H1 (cell line): ENCODE data around the gene RNGTT.

Source experiments
- GABPA ChIP-seq: IDR thresholded peaks from 2 replicates; pipeline ENCODE4 v1.6.1; 2011; ENCODE audit warnings: mild to moderate bottlenecking, low read length, moderate library complexity, borderline replicate concordance; ENCODE audit not compliant: insufficient read depth
- POLR2A ChIP-seq, 2 experiments: IDR thresholded peaks; 1 replicate in 1 of 2; 2 replicates in 1 of 2; pipeline ENCODE4 v1.6.1; 2011; ENCODE audit warnings: low read depth in 2 of 2, low read length in 2 of 2, mild to moderate bottlenecking in 2 of 2; ENCODE audit errors: control extremely low read depth in 1 of 2
- TF ChIP-seq, protein P1 (sequence below), 3 experiments: IDR thresholded peaks; 1 replicate in 2 of 3; 2 replicates in 1 of 3; pipeline versions ENCODE4 v1.5.1 to v1.6.1; 2011; ENCODE audit warnings: low read length in 3 of 3, mild to moderate bottlenecking in 3 of 3, inconsistent platforms in 2 of 3, low read depth in 1 of 3, moderate library complexity in 1 of 3; ENCODE audit not compliant: insufficient read depth in 1 of 3; ENCODE audit errors: control extremely low read depth in 1 of 3

DNA sequence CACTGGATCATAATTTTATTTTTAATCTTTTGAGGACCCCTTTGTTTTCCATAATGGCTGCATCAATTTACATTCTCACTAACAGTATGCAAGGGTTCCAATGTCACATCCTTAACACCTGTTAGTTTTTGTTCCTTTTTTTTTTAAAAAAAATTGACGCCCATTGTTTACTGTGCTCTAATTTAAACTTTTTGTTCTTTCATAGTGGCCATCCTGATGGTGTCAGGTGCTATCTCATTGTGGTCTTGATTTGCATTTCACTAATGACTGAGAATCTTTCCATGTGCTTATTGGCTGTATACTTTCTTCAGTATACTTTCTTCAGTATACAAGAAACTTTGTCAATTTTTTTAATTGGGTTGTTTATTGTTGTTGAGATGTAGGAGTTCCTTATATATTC lies 347.0 kb downstream of the RNGTT start:
- no peak for TF ChIP-seq POLR2A (IDR thresholded peaks at IDR 0.05; ENCODE audit: control extremely low read depth in 1 of 2, low read depth in 2 of 2, low read length in 2 of 2)
- TF ChIP-seq, protein P1, sequence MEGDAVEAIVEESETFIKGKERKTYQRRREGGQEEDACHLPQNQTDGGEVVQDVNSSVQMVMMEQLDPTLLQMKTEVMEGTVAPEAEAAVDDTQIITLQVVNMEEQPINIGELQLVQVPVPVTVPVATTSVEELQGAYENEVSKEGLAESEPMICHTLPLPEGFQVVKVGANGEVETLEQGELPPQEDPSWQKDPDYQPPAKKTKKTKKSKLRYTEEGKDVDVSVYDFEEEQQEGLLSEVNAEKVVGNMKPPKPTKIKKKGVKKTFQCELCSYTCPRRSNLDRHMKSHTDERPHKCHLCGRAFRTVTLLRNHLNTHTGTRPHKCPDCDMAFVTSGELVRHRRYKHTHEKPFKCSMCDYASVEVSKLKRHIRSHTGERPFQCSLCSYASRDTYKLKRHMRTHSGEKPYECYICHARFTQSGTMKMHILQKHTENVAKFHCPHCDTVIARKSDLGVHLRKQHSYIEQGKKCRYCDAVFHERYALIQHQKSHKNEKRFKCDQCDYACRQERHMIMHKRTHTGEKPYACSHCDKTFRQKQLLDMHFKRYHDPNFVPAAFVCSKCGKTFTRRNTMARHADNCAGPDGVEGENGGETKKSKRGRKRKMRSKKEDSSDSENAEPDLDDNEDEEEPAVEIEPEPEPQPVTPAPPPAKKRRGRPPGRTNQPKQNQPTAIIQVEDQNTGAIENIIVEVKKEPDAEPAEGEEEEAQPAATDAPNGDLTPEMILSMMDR (IDR thresholded peaks at IDR 0.05; ENCODE audit: control extremely low read depth in 1 of 3, insufficient read depth in 1 of 3, low read depth in 1 of 3, low read length in 3 of 3): no peak
- no peak for TF ChIP-seq GABPA
